Measurements from ENCODE around the gene CAMKK2.
"Not testable (repeated sequence)": the region's sequence is repeated elsewhere in the genome, so short reads cannot be mapped to it uniquely, and the experiment has no call there.

GRCh38 chr12:121257704-121258449 lies 38.6 kb downstream of the CAMKK2 start:
- not testable (repeated sequence) for TF ChIP-seq CTCF (IDR thresholded peaks at IDR 0.05; ENCODE audit: low read depth, low read length); EZH2phosphoT487 (IDR thresholded peaks at IDR 0.05; ENCODE audit: low read depth)

Measured in OCI-LY3 (cell line).